Sigmoid colon (tissue), 4 donors: Measurements from ENCODE around the gene ARSG.

ENCODE experiments used
- POLR2A ChIP-seq, 2 donors: fragments of 450-650 bp; IDR thresholded peaks; one replicate each; pipeline ENCODE4 v1.6.1; 2016; ENCODE audit warnings: antibody characterized with exemption in 2 of 2, mild to moderate bottlenecking in 2 of 2, moderate library complexity in 2 of 2
- POLR2AphosphoS5 ChIP-seq, 4 donors: sonication (generic); formaldehyde crosslinking; IDR thresholded peaks; one replicate each; pipeline ENCODE4 v1.6.1; 2017; ENCODE audit warnings: antibody characterized with exemption in 4 of 4
- TF ChIP-seq, protein P1 (sequence below), 4 experiments: fragments of 450-650 bp in 3 of 4; fragments of 200-600 bp in 1 of 4; IDR thresholded peaks; one replicate each; pipeline ENCODE4 v1.5.1; 2016 to 2019; ENCODE audit warnings: antibody characterized with exemption in 4 of 4, mild to moderate bottlenecking in 3 of 4, moderate library complexity in 2 of 4

DNA sequence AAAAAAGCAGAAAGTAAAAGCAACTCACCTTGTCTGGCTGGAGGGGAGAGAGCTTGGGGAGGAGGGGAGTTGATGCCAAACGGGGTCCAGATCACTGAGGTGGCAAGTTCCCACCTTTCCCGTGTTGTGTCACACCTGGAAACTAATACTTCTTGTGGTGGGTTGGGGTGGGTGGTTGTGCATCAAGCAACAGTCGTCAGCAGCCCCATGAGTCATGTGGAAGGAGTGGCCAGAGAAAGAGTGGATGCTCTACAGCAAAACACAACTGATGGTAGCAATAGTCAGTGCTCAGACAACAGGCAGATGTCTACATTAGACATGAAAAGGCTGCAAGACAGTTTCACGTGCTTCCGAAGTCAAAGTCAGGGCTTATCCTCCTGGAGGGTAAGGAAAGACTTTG, 35.4 kb downstream of the ARSG start:
- TF ChIP-seq, protein P1, sequence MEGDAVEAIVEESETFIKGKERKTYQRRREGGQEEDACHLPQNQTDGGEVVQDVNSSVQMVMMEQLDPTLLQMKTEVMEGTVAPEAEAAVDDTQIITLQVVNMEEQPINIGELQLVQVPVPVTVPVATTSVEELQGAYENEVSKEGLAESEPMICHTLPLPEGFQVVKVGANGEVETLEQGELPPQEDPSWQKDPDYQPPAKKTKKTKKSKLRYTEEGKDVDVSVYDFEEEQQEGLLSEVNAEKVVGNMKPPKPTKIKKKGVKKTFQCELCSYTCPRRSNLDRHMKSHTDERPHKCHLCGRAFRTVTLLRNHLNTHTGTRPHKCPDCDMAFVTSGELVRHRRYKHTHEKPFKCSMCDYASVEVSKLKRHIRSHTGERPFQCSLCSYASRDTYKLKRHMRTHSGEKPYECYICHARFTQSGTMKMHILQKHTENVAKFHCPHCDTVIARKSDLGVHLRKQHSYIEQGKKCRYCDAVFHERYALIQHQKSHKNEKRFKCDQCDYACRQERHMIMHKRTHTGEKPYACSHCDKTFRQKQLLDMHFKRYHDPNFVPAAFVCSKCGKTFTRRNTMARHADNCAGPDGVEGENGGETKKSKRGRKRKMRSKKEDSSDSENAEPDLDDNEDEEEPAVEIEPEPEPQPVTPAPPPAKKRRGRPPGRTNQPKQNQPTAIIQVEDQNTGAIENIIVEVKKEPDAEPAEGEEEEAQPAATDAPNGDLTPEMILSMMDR (IDR thresholded peaks at IDR 0.05): no peak
- TF ChIP-seq POLR2A (IDR thresholded peaks at IDR 0.05) (no peak), POLR2AphosphoS5 (IDR thresholded peaks at IDR 0.05) (no peak)
